Activated CD4-positive, alpha-beta T cell treated with anti-CD3 and anti-CD28 coated beads, Interleukin-2, amount 10 ng/mL, durations not matched to agents 7 days and 5 days (primary cell): ENCODE measurements around the gene COL17A1. TPM values are rescaled to one million over a fixed set of nuclear protein-coding genes. Genes with fewer than 3 reads are reported as not detected.

Experiments
- CTCF ChIA-PET: fragments of 350-600 bp; sonication (Branson Sonifier 250); formaldehyde crosslinking; loops from one replicate; lab custom pipeline; 2021; ENCODE audit warnings: antibody characterized with exemption; lab: Charles Lee
- POLR2A ChIA-PET: fragments of 350-600 bp; sonication (Branson Sonifier 250); formaldehyde crosslinking; loops from one replicate; lab custom pipeline; 2021; ENCODE audit warnings: antibody characterized with exemption; lab: Charles Lee
- DNase-seq: peaks from one replicate; pipeline ENCODE4 v3.0.0-alpha.2; 2020
- H3K27ac Mint-ChIP-seq: one replicate; pipeline ENCODE4 v1.8.0; 2021; ENCODE audit warnings: mild to moderate bottlenecking, moderate library complexity, mixed read lengths
- H3K27me3 Mint-ChIP-seq: one replicate; pipeline ENCODE4 v1.8.0; 2021; ENCODE audit warnings: mixed read lengths
- H3K36me3 Mint-ChIP-seq: one replicate; pipeline ENCODE4 v1.8.0; 2021; ENCODE audit warnings: low read depth, mixed read lengths
- H3K4me1 Mint-ChIP-seq: one replicate; pipeline ENCODE4 v1.8.0; 2021; ENCODE audit warnings: mixed read lengths
- H3K4me3 Mint-ChIP-seq: one replicate; pipeline ENCODE4 v1.8.0; 2021; ENCODE audit warnings: mild to moderate bottlenecking, moderate library complexity, mixed read lengths
- H3K9me3 Mint-ChIP-seq: one replicate; pipeline ENCODE4 v1.8.0; 2021; ENCODE audit warnings: mixed read lengths
- total RNA-seq, 2 experiments: library from RNA; stranded (reverse); gene quantifications; one replicate each; pipeline ENCODE4 v1.2.3, GENCODE V29; 2021

Gene COL17A1
- total RNA-seq, result not detected

DNA sequence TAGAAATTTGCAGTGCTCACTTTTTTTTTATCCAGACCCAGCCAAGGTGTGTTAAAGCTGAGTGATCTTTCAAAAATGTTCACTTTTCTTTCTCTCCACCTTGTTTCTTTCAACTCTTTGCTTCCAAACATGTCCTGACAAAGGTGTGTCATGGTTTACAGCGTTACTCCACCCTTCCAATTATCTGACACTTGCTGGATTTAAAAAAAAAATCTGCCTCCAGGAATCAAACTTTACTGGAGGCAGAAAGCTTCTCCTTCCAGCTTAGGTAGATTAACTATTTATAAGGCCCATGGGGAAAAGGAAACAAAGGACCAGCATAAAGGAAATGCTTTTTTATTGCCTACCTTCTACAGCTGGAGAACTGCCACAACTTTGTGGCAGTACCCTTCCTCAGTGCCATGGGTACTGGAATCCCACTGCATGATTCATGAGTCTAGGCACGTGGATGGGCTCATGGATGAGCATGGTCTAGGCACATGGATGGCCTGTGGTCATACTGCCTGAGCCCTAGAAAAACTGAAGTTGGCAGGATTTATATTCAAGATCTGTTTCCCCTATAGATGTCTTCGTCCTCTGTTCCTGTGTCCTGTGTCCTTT, at the start of gene COL17A1:
Gene COL17A1, minus strand, starts transcription at position 80 of the 600 bp plus-strand sequence. CDS start 5,207 bp downstream, outside the sequence.
- H3K9me3 Mint-ChIP-seq, result no peaks in the 10 kb centered on the region
- no peak for DNase-seq
- no peaks in the 10 kb centered on the region for H3K27me3 Mint-ChIP-seq
- no peak within 1 kb of the TSS for H3K4me3 Mint-ChIP-seq
- ChIA-PET CTCF (no interaction called here), POLR2A (no interaction called here)
- peaks cover 1% of the 10 kb centered on the region for H3K4me1 Mint-ChIP-seq
- no peaks in the 10 kb centered on the region for H3K36me3 Mint-ChIP-seq
- no peak within 1 kb of the TSS for H3K27ac Mint-ChIP-seq

DNA sequence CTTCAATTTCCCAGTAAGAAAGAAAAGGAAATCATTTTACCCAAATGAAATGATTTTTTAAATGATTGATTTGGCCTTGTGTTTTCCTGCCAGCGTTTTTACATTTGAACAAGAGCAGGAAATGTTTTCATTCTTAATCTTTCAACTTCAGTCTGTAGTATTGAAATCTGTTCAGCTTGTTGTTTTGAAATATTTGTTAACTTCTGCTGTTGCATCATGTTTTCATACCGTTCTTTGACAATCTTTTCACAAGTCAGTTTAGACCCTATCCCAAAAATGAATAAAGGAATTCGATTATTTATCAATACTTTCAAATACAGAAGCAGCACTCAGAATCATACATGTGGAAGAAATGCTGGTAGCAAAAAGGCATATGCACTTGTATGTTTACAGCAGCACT, 44.4 kb upstream of the COL17A1 start:
- Mint-ChIP-seq H3K36me3 (peaks cover 13% of the 10 kb centered on the region), H3K27me3 (peaks cover 21% of the 10 kb centered on the region), H3K27ac (no peak overlapping the region), H3K4me1 (peaks cover 7% of the 10 kb centered on the region), H3K4me3 (no peak overlapping the region), H3K9me3 (no peaks in the 10 kb centered on the region)
- ChIA-PET CTCF (interaction anchor here (1.1 kb wide), 1 partner anchor 9 kb away, joined by 3 read pairs; the partner anchor contains the start of gene SFR1), POLR2A (no interaction called here)
- DNase-seq, result no peak

DNA sequence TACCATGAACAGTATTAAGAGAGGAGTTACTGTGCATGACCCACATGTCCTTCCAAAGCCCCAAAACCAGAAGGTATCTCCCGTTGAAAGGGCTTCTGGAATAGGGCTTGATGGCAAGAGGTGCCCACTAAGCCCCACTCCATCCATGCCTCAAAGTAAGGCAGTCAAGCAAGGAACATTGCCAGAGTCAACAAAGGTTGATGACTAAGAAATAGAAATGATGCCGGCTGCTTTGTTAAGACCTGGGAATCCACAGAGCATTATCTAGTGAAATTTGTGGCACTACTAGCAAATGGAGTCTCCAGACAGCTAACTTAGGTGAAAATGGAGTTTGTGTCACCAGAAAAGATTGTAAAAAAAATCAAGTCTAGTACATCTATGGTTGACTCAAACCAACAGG, 42.5 kb upstream of the COL17A1 start:
- Mint-ChIP-seq H3K9me3 (no peaks in the 10 kb centered on the region), H3K36me3 (peaks cover 18% of the 10 kb centered on the region), H3K4me3 (no peak overlapping the region), H3K27ac (no peak overlapping the region), H3K27me3 (peaks cover 8% of the 10 kb centered on the region), H3K4me1 (peaks cover 17% of the 10 kb centered on the region)
- POLR2A ChIA-PET, result no interaction called here
- no peak for DNase-seq
- CTCF ChIA-PET, result no interaction called here

DNA sequence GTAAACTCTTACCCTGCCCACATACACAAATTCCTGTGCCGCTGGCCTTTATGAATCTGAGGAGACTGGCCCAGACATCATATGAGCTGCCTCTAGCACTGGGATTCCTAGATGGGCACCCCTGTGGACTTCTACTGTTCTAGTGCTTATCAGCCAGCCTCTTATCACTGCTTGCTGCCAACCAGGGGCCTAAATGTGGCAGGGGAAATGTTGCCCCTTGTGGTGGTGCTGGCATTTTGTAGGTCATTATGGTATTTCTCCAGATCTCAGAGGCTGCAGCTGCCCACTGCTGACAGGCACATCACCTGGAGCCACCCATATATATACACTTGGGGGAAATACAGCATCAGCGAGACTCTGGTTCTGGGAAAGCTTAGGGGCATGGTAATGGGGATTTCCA, 41.7 kb upstream of the COL17A1 start:
- ChIA-PET CTCF (no interaction called here), POLR2A (no interaction called here)
- Mint-ChIP-seq H3K36me3 (peaks cover 18% of the 10 kb centered on the region), H3K9me3 (no peaks in the 10 kb centered on the region), H3K27me3 (no peaks in the 10 kb centered on the region), H3K27ac (no peak overlapping the region), H3K4me3 (no peak overlapping the region), H3K4me1 (peaks cover 24% of the 10 kb centered on the region)
- no peak for DNase-seq

DNA sequence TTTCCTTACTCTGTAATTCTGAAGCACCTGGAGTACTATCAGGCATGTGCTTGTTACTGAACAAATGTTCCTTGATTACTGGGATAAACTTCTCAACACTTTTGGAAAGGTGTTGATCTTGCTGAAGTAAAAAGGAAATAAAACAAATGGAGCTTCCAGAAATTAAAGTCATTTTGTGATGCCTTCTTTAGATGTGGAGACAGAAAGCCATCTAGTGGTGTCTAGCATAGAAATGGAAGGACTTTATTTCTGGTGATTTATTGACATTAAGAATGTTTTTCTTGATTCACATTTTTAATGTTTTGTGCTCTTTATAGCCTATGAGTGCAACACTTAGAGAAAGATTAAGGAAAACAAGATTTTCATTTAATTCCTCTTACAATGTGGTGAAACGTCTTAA, 37.7 kb upstream of the COL17A1 start:
- peak overlapping the region; percentile 100 for H3K27ac Mint-ChIP-seq
- H3K4me3 Mint-ChIP-seq, result peak overlapping the region; percentile 94
- DNase-seq, result no peak
- no peaks in the 10 kb centered on the region for H3K27me3 Mint-ChIP-seq
- peaks cover 18% of the 10 kb centered on the region for H3K36me3 Mint-ChIP-seq
- H3K4me1 Mint-ChIP-seq, result peaks cover 42% of the 10 kb centered on the region
- H3K9me3 Mint-ChIP-seq, result no peaks in the 10 kb centered on the region
- ChIA-PET CTCF (interaction anchor here (0.6 to 1.5 kb wide), 5 partner anchors 105 to 238 kb away, joined by 3 read pairs; no protein-coding TSS in a partner anchor), POLR2A (no interaction called here)

DNA sequence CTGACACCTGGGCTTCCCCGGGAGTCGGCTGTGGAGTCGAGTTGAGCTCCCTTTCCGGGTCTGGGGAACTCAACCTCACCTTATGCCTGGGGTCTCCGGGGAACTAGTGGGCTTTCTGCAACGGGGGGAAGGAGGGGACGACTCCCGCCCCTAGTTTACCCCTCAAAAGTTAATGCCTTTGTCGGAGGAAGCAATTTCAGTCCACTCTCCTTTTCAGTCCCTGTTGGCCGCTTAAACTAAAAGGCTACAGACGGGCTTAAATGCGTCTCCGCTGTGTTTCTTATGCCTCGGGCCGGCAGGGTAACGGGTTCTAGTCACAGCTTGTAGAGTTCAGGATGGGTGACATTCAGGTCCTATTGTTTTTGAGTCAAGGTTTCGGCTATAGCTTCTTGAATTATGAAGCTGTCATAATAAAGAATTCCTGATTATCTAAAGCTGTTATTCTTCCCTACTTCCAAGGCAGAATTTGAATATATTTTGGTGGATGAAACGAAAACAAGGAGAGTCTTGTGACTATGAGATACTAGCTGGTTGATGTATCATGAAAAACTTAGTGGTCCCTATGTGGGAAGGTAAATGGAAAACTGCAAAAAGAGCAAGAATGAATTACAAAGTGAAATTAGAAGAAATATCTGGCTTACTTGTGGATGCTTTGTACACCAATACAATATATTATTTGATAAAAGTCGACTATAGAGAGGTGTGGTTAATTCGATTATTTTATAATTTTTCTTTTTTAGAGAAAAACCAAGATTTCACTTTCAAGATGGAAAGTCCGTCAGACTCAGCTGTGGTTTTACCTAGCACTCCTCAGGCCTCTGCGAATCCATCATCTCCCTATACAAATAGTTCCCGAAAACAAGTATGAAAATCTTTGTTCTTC, 36.8 kb upstream of the COL17A1 start:
- POLR2A ChIA-PET, result interaction anchor here (1.0 to 1.7 kb wide), 2 partner anchors 201 to 232 kb away, joined by 5 read pairs; no protein-coding TSS in a partner anchor
- H3K4me3 Mint-ChIP-seq, result peak overlapping the region; percentile 94
- CTCF ChIA-PET, result interaction anchor here (0.6 to 1.9 kb wide), 21 partner anchors 7 to 237 kb away, joined by 3 to 7 read pairs (median 3); no protein-coding TSS in a partner anchor
- peaks cover 18% of the 10 kb centered on the region for H3K36me3 Mint-ChIP-seq
- H3K9me3 Mint-ChIP-seq, result no peaks in the 10 kb centered on the region
- peak overlapping the region; percentile 100 for H3K27ac Mint-ChIP-seq
- no peak for DNase-seq
- H3K27me3 Mint-ChIP-seq, result peaks cover 2% of the 10 kb centered on the region
- H3K4me1 Mint-ChIP-seq, result peaks cover 42% of the 10 kb centered on the region

DNA sequence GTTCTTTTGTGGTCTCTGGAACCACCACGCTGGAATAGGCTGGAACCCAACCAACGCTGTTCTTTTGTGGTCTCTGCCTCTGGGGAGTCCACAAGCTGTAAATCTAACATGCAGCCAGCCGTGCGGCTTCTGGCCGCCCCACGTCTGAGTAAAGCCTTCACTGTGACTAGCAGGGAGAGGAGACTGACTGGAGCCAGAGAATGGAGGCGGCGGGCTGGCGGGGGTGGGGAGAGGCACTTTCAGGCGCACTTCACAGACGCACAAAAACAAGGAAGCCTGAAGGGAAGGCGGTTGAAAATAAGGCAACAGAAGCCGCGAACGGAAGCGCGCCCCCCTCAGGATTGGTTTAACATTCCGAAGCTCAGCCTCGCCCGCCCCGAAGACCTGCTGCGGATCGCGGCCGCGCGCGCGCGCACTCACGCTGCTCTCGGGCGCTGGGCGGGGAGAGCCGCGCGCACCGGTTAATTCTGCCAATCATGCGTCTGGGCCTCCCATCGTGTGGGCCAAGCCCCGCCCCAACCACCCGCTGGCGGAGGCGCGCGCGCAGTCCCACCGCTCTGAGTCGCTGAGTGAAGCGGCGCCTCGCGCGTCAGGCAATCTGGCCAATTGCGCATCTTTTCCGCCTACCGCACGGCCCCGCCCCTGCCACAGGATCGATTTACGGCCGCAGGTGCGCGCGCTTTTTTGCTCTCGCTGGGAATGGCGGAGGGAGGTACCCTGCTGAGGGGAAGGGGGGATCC, 36.0 kb upstream of the COL17A1 start, which contains the start of gene SFR1:
Gene SFR1, plus strand, starts transcription at position 687 of the 740 bp plus-strand sequence. Its CDS starts 13 bp downstream, at position 700.
- peak within 1 kb of the TSS; percentile 94 for H3K4me3 Mint-ChIP-seq
- POLR2A ChIA-PET, result interaction anchor here (1.0 to 1.7 kb wide), 2 partner anchors 200 to 232 kb away, joined by 5 read pairs; no protein-coding TSS in a partner anchor
- peaks cover 42% of the 10 kb centered on the region for H3K4me1 Mint-ChIP-seq
- peak within 1 kb of the TSS; percentile 100 for H3K27ac Mint-ChIP-seq
- H3K9me3 Mint-ChIP-seq, result no peaks in the 10 kb centered on the region
- CTCF ChIA-PET, result interaction anchor here (0.6 to 1.9 kb wide), 28 partner anchors 8 to 236 kb away, joined by 3 to 7 read pairs (median 4); no protein-coding TSS in a partner anchor
- peak; percentile 99 for DNase-seq
- peaks cover 18% of the 10 kb centered on the region for H3K36me3 Mint-ChIP-seq
- peaks cover 7% of the 10 kb centered on the region for H3K27me3 Mint-ChIP-seq

DNA sequence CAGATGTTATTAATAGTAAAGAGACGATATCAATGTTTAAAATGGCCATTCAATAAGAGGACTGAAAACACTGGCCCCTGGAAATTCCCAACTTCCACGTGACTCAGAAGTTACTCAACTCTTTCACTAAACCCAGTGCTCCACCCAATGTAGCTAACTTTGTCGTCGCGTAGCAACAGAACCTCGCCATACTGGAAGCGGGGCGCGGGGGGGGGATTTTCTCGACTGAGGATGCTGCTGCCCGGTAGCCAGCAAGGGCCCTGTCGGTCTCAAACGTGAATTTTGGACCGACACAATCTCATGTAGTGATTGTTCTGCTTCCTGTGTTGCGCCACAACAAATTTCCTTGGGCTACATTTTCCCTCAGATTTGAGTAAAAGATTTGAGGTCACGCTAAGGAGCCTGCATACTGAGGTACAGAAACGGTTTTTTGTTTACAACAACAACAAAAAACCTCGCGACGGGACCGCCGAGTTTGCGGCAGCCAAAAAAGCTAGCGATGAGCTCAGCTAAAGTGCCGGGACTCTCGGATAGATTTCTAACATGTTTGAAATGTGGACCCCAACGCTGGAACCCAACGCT, 35.3 kb upstream of the COL17A1 start:
- CTCF ChIA-PET, result interaction anchor here (0.6 to 1.9 kb wide), 22 partner anchors 8 to 235 kb away, joined by 3 to 7 read pairs (median 4); no protein-coding TSS in a partner anchor
- peak; percentile 82 for DNase-seq
- Mint-ChIP-seq H3K27ac (peak overlapping the region; percentile 100), H3K9me3 (no peaks in the 10 kb centered on the region), H3K4me1 (peaks cover 40% of the 10 kb centered on the region), H3K27me3 (peaks cover 9% of the 10 kb centered on the region), H3K36me3 (peaks cover 13% of the 10 kb centered on the region), H3K4me3 (peak overlapping the region; percentile 94)
- POLR2A ChIA-PET, result interaction anchor here (0.6 to 1.7 kb wide), 3 partner anchors 73 to 199 kb away, joined by 4 to 5 read pairs (median 5); no protein-coding TSS in a partner anchor

DNA sequence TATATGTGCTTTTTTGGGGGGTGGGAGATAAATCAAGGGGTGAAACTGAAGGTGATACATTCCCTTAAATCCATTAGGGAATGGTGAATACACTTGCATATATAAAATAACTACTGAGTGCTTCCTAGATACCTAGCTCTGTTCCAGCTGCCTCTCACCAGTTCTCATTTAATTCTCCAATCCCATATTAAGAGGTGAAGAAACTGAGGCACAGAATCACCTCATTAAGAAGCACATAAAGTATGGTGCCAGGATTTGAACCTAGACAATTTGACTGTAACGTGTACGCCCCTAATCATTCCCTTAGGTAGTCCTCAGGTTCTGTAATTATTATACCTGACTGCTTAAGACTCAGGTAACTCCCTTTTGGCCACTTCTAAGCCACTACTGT, 34.8 kb upstream of the COL17A1 start:
- no peak for DNase-seq
- Mint-ChIP-seq H3K4me1 (peaks cover 40% of the 10 kb centered on the region), H3K27ac (peak overlapping the region; percentile 100), H3K9me3 (no peaks in the 10 kb centered on the region), H3K36me3 (peaks cover 10% of the 10 kb centered on the region), H3K27me3 (peaks cover 9% of the 10 kb centered on the region), H3K4me3 (peak overlapping the region; percentile 94)
- CTCF ChIA-PET, result interaction anchor here (0.8 to 1.8 kb wide), 12 partner anchors 8 to 233 kb away, joined by 3 to 7 read pairs (median 5); no protein-coding TSS in a partner anchor
- POLR2A ChIA-PET, result interaction anchor here (0.6 to 1.7 kb wide), 4 partner anchors 73 to 226 kb away, joined by 4 to 5 read pairs (median 4); no protein-coding TSS in a partner anchor

DNA sequence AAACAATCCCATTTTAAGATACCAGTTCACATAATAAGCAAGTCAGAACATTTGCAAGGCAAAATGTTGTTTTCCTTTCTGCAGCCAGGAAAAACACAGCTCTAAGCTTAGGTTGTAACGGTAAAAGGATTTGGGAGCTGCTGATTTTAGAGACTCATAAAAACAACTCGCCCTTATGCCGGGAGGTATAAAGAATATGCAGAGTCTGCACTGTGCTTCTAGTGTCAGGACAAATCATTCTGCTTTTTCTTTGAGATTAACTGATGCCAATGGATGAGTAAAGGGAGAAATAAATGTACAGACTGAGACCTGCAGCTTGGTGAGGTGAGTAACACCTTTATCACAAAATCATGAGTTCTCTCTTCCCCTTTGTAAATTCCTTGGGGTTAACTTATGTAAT, 34.3 kb upstream of the COL17A1 start:
- ChIA-PET CTCF (interaction anchor here (1.6 kb wide), 1 partner anchor 210 kb away, joined by 4 read pairs; no protein-coding TSS in a partner anchor), POLR2A (interaction anchor here (0.9 kb wide), 1 partner anchor 225 kb away, joined by 4 read pairs; no protein-coding TSS in a partner anchor)
- Mint-ChIP-seq H3K27ac (no peak overlapping the region), H3K4me3 (no peak overlapping the region), H3K36me3 (peaks cover 5% of the 10 kb centered on the region), H3K27me3 (peaks cover 9% of the 10 kb centered on the region), H3K9me3 (no peaks in the 10 kb centered on the region), H3K4me1 (peaks cover 35% of the 10 kb centered on the region)
- no peak for DNase-seq

DNA sequence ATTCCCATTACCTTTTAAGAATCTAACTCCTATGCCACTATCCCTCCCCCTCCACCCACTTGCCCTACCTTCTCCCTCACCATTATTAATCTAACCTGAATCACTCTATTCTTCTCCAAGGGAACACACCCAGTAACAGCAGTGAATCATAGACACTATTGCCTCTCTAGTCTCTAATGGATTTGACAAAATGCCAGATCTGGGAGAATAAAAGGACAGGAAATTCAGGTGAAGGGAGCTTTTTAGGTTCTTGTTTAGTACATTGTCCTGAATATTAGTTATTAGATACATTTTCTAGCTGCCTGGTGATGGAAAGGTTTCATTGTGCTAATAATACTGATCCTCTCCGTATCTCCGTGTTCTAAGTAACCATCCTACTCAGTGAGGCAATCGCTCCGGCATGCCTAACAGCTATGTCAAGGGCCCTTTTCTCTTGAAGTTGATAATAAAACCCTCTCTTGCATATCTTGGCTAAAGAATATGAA, 32.2 kb upstream of the COL17A1 start:
- no peaks in the 10 kb centered on the region for H3K36me3 Mint-ChIP-seq

More for the DNA sequence above, 32.2 kb upstream of the COL17A1 start:
- H3K4me3 Mint-ChIP-seq, result no peak overlapping the region
- CTCF ChIA-PET, result no interaction called here
- H3K27me3 Mint-ChIP-seq, result peaks cover 9% of the 10 kb centered on the region
- DNase-seq, result no peak
- H3K27ac Mint-ChIP-seq, result no peak overlapping the region
- H3K4me1 Mint-ChIP-seq, result peaks cover 26% of the 10 kb centered on the region
- no peaks in the 10 kb centered on the region for H3K9me3 Mint-ChIP-seq
- POLR2A ChIA-PET, result no interaction called here
